Neural cell (in vitro differentiated cells): ENCODE data around the gene CNTNAP5.

Source experiments
- EP300 ChIP-seq: fragments of 450-650 bp; conservative IDR thresholded peaks from 2 replicates; pipeline ENCODE4 v1.6.1; 2014; ENCODE audit warnings: antibody characterized with exemption, mild to moderate bottlenecking, moderate library complexity; ENCODE audit not compliant: poor library complexity, severe bottlenecking
- TF ChIP-seq, protein P1 (sequence below): fragments of 450-650 bp; IDR thresholded peaks from 2 replicates; pipeline ENCODE4 v1.5.1; 2014; ENCODE audit warnings: antibody characterized with exemption, mild to moderate bottlenecking, moderate library complexity; ENCODE audit not compliant: poor library complexity, severe bottlenecking

- no peak for TF ChIP-seq EP300
- TF ChIP-seq, protein P1, sequence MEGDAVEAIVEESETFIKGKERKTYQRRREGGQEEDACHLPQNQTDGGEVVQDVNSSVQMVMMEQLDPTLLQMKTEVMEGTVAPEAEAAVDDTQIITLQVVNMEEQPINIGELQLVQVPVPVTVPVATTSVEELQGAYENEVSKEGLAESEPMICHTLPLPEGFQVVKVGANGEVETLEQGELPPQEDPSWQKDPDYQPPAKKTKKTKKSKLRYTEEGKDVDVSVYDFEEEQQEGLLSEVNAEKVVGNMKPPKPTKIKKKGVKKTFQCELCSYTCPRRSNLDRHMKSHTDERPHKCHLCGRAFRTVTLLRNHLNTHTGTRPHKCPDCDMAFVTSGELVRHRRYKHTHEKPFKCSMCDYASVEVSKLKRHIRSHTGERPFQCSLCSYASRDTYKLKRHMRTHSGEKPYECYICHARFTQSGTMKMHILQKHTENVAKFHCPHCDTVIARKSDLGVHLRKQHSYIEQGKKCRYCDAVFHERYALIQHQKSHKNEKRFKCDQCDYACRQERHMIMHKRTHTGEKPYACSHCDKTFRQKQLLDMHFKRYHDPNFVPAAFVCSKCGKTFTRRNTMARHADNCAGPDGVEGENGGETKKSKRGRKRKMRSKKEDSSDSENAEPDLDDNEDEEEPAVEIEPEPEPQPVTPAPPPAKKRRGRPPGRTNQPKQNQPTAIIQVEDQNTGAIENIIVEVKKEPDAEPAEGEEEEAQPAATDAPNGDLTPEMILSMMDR, result no peak
These were observed 56.1 kb downstream of the CNTNAP5 start for GRCh38 chr2:124081154-124081716.
